GM21528 (cell line): ENCODE data around the gene MIP.
"Not testable (repeated sequence)": the region's sequence is repeated elsewhere in the genome, so short reads cannot be mapped to it uniquely, and the experiment has no call there.

Experiments used
- ATAC-seq: cut with Tn5 transposase; IDR thresholded peaks from one replicate; pipeline ENCODE4 v1.9.1; 2021; ENCODE audit warnings: mild to moderate bottlenecking, moderate library complexity; ENCODE audit not compliant: unreplicated experiment, low FRiP score

The MIP gene

DNA sequence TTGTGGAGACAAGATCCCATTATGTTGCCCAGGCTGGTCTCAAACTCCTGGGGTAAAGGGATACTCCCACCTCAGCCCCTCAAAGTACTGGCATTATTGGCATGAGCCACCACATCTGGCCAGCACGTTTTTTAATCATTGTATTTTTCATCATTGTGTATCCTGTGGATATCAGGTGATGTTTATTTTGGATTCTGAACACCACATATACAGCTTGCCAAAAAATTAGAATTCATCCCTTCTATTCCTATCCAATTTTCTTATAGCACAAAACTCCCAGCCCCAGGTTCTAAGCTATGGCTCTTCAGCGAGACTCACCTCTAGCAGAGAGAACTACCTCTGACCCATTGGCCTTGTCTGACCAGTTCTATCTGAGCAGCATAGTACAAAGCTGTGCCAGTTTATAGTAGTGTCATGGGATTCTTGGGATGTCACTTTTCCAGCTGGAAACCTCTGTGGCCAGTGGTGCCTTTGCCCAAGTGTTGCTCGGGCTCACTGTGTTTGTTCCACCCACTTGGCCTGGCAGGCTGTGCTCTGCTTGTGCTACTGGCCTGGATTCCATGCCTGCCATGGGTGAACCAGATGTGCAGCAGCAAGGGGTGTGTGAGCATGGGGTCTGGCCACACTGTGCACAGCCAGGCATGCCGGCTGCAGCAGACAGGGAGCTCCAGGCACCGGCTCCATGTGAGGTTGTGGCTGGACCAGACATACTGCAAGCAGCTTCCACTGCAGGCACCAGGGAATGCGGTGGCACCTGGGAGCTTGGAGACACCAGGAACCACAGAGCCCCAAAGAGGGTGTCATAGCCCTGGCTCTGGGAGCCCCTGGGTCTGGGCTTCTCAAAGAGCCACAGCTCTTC, 42.4 kb downstream of the MIP start:
- no peak for ATAC-seq

- ATAC-seq = no peak
Observed at GRCh38 chr12:56410768-56411167, 43.7 kb downstream of the MIP start.

DNA sequence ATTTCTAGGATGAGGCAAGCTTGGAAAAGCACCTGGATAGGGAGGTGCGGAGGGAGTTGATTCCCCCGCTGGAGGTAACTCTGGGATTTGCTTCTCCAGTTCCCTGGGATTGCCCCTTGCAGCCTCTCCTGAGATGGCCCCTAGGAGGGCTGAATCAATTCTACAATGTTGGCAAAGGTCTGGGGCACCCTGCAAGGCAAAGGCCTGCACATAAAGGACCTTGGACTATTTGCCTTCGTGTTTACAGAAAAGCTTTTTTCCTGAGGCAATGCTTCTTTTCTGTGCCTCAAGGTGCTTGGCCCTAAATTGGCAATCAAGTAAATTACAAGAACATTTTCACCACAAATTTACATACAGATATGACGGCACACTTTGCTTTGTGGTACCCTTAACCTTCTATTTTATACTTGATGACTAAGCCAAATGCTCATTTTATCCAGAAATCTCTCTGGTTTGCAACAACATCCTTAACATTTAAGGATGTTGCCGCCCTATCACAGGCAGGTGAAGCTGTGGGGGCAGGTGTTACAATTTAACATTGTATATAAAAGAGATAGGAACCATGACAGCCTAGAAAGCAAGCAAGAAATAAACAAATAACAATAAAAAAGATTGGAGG, 45.5 kb downstream of the MIP start:
- ATAC-seq = no peak

GRCh38 chr12:56404227-56404626, 50.2 kb downstream of the MIP start:
- ATAC-seq = not testable (repeated sequence)

GRCh38 chr12:56401612-56402011, 52.8 kb downstream of the MIP start:
- not testable (repeated sequence) for ATAC-seq

- ATAC-seq = not testable (repeated sequence)
Observed at GRCh38 chr12:56401125-56401524, 53.3 kb downstream of the MIP start.
